SW 1271 (cell line): ENCODE results near the gene PACSIN1.

Experiments used
- DNase-seq, 2 experiments: peaks; one replicate each; lab custom pipeline; 2025; lab: John Stamatoyannopoulos, UW

Gene PACSIN1

DNA sequence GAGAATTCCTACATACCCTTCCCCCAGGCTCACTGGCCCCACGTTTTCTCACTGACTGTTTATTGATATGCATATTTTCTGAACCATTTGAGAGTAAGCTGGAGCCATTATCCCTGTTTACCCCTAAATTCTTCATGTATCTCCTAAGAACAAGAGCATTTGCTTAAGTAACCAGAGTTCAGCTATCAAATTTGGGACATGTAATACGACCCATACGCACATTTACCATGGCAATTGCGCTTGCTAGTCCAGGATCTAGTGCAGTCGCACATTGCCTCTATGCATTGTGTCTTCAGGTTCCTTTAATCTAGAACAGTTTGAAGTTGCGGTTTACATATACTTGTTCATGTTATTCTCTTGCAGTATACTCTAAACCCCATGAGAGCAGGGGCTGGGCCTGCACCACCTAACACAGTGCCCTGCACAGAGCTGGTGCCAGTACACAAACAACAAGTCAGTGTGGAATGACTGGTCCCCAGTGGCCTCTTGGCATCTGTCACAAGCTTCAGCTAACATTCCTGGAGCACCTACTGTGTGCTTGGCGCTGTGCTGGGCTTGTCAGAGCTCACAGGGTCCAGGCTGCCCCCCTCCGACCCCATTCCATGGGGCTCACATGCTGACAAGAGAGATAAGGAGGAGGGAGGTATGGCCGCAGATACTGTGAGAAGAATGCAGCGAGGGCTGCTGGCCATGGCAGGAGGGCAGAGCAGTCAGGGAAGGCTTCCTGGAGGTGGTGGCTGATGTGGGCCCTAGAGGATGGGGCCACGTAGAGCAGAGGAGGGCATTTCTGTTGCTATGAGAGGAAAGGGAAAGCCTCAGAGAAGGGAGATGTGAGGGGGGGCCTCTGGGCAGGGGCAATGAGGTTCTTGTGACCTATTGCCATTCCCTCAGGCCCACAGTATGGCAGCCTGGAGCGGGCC lies 62.1 kb downstream of the PACSIN1 start:
- DNase-seq = no peak

- DNase-seq = no peak
Observed at GRCh38 chr6:34528996-34529664, 63.3 kb downstream of the PACSIN1 start.

- DNase-seq = no peak
Observed at GRCh38 chr6:34529665-34530327, 63.9 kb downstream of the PACSIN1 start.

DNA sequence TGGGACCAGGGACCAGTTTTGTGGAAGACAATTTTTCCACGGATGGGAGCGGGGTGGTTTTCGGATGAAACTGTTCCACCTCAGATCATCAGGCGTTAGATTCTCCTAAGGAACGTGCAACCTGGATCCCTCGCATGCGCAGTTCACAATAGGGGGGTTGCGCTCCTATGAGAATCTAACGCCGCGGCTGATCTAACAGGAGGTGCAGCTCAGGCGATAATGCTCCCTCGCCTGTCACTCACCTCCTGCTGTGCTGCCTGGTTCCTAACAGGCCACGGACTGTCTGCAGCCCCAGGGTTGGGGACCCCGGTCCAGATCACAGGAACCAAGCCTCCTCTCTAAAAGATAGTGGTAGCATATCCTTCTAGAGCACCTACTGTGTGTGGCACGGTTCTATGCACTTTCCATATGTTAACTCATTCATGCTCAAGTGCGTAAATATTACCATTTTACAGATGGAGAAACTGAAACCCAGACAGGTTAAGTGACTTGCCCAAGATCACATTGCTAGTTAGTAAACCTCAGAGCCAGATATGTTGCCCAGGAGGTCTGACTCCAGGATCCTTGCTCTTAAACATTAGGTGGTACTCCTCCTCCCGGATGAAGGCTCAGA lies 65.0 kb downstream of the PACSIN1 start:
- DNase-seq = no peak

- no peak for DNase-seq
Observed at GRCh38 chr6:34531580-34532201, 65.8 kb downstream of the PACSIN1 start.

- DNase-seq = no peak
Observed at GRCh38 chr6:34532230-34532629, 66.4 kb downstream of the PACSIN1 start.

- DNase-seq = no peak
Observed at GRCh38 chr6:34534146-34534545, 68.3 kb downstream of the PACSIN1 start.

- DNase-seq = no peak
Observed at GRCh38 chr6:34534656-34535055, 68.8 kb downstream of the PACSIN1 start.

DNA sequence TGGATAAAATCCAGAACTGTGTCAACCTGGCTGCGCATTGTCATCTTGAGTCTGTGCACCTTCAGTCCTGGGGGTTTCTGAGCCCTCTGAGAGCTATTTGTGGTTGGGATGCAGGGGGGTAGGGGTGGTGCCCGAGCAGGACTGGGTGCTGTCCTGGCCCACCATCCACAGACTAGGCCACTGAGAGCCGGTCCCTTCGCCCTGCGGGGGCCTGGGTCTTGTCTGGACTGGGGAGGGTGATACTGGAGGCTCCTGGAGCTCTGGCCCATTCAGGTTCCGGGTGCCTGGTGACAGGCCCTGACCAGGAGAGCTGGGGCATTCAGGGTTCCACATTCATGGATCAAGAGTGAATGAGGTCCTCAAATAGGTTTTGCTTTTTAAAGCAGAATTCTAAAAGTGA lies 69.3 kb downstream of the PACSIN1 start:
- no peak for DNase-seq

DNA sequence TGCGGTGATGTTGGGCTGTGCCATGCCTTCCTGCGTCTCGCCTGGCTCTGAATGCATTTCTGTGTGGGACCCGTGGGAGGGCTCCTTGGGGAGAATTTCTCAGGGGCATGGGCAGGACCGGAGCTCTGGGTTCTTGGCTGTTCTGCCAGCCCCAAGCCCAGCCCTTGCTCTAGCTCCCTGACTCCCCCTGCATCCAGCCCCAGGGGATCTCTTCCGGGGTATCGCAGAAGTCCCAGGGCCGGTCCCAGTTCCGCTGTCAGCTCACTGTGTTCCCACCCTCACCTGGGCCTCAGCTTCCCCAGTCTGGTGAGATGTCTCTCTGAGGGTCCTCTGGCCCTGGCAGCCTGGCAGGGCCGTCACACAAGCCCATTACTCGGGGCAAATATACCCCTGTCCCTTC lies 69.8 kb downstream of the PACSIN1 start:
- DNase-seq = no peak

- no peak for DNase-seq
Observed at GRCh38 chr6:34536251-34536958, 70.5 kb downstream of the PACSIN1 start.

GRCh38 chr6:34536959-34537848 lies 71.3 kb downstream of the PACSIN1 start:
- DNase-seq = no peak

DNA sequence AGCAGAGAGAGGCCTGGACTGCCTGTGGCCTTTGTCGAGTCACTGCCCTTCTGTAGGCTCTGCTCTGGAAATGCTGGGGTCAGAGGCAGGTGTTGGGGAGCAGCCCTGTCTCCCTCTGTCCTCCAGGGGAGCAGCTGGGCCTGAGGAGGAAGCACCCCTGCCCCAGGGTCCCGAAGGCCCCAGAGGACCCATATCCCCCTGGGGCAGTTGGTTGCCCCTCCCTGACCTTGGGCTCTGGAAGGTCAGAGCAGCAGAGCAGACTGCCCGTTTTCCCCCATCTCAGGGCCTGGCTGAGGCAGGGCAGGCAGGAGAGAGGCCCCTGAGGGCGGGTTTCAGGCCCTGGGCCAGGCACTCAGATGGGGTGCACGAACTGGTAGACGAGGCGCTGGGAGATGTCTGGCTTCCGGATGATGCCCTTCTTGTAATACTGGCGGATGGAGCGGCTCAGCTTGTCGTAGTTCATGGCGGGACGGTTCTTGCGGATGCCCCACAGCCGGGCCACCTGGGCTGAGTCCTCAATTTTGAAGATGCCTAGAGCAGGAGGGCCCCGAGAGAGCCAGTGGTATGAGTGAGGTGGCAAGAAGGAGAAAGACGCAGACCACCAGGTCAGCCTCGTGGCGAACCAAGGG lies 72.2 kb downstream of the PACSIN1 start:
- DNase-seq = no peak

DNA sequence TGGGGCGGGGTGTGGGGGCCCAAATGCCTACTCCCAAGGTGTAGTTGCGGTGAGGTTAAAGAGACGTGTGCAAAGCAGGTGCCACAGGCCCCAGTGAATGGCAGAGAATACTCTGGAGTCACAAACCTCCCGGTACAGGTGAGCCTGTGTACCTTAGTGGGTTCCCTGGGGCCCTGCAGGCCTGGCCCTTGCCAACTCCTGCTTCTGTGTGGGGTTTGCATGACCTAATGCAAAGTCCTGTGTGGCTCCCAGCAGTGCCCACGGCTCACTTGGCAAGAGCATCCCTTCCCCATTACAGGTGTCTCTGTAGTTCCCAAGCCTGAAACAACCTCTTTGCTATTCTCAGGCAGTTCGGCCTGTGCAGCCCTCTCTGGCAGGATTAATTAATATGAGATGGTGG lies 72.7 kb downstream of the PACSIN1 start:
- DNase-seq = no peak

GRCh38 chr6:34539181-34539580 lies 73.3 kb downstream of the PACSIN1 start:
- DNase-seq = no peak

DNA sequence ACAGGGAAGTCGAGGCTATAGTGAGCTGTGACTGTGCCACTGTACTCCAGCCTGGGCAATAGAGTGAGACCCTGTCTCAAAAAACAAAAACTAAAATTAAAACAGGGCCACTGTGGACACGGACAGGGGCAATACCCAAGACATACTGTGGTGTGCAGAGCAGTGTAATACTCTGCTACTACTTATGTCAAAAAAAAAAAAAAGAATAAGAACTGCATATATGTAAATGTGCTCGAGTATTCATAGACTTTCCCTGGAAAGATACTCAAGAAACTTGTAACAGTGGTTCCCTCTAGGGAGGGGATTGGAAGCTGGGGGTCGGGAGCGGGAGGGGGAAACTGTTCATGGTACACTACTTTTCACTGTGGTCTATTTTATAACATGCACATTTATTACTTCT lies 74.3 kb downstream of the PACSIN1 start:
- DNase-seq = no peak

DNA sequence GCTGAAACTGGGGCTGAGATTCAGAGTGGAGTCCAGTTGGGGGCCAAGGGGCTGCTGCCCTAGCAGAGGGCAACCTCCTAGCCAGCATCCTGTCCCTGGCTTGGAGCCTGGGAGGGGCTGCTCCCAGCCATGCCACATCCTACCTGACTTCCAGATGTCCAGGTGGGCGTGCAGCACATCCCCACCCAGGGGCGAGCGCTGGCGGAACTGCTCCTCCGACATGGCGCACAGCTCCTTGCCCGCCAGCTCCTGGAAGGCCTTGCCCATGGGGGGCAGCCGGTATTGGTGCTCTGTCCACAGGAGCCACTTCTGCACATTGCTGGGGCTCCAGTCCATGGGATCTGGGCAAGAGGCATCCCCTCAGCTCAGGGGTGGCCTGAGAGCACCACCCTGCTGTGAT lies 75.0 kb downstream of the PACSIN1 start:
- DNase-seq = no peak

DNA sequence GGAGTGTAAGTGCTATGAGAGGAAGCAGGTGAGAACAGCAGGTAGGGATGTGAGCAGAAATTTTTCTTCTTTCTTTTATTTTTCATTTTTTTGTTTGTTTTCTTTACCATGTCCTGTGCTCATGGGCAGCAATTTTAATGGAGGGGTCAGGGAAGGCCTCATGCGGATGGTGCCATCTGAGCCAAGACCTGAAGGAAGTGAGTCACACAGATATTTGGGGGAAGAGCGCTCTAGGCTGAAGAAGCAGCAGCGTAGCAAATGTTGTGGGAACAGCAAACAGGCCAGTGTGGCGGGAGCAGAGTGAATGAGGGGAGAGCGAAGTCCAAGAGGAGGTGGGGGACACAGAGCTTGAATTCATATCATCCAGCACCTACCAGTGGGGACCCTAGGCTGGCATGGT lies 77.5 kb downstream of the PACSIN1 start:
- no peak for DNase-seq

DNA sequence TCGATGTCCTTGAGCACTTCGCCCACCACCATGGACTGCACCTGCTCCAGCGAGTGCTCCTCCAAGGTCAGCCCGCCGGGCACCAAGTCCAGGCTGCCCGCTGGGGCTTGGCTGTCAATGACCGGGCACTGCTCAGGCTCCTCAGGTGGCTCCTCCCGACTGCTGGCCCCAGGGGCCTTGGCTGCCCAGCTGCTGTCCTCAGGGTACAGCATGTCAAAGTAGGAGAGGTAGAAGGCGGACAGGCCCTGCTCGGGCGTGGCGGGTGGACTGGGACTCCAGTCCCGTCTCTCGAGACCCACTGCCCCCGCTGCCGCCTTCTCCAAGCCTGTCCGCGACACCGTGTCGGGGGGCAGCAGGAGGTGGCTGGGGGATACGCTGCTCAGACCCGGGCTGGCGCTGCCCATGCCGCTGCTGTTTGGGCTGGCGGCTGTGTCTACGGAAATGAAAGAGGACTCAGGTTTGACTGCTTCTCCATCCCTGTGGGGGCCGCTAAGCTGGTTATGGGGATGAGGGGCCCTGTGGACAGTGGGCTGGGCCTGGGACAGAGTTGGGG lies 78.3 kb downstream of the PACSIN1 start:
- DNase-seq = no peak
